Kidney epithelial cell (primary cell): Measurements from ENCODE around the gene CCN2. TPM values are rescaled to one million over a fixed set of nuclear protein-coding genes. Genes with fewer than 3 reads are reported as not detected.

Experiments used
- DNase-seq: peaks from one replicate; pipeline ENCODE4 v3.0.0-alpha.2; 2010; ENCODE audit warnings: low read depth
- H3K27me3 ChIP-seq: 2 replicates; pipeline ENCODE4 v1.6.0; 2011; ENCODE audit warnings: low read length; ENCODE audit not compliant: control insufficient read depth, insufficient read depth
- H3K36me3 ChIP-seq: 2 replicates; pipeline ENCODE4 v1.5.1; 2011; ENCODE audit warnings: low read length; ENCODE audit not compliant: control insufficient read depth, insufficient read depth
- H3K4me3 ChIP-seq: 2 replicates; pipeline ENCODE4 v1.5.1; 2011; ENCODE audit warnings: low read depth, mild to moderate bottlenecking, control low read depth, low read length
- total RNA-seq: library from RNA; depleted of rRNA; stranded (reverse); fragments of >200 nt; gene quantifications from 2 replicates; pipeline ENCODE4 v1.2.3, GENCODE V29; 2015
- TF ChIP-seq, protein P1 (sequence below): IDR thresholded peaks from 2 replicates; pipeline ENCODE4 v1.5.1; 2011; ENCODE audit warnings: mild to moderate bottlenecking, moderate library complexity, low read length, control low read depth, inconsistent platforms; ENCODE audit not compliant: insufficient read depth, poor library complexity, severe bottlenecking

The CCN2 gene
- total RNA-seq, 1 donor from 2014 or later, result 172 TPM

DNA sequence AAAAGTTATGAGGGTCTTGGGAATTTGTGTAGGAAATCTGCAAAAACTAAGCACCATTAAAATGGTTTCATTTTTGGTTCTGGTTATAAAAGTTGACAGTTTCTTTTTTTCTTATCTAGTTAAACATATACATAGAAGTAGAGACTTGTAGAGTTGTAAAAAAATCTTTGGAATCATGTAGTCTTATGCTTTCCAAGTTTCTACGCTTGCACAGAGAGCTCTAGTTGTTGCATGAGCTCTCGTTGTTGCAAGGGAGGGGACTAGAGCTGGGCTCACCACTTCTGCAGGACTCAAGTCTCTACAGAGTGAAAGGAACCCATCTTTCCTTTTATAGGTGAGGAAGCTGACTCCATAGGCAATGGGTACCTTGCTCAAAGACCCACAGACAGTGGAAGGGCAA lies 21.6 kb upstream of the CCN2 start:
- TF ChIP-seq, protein P1, sequence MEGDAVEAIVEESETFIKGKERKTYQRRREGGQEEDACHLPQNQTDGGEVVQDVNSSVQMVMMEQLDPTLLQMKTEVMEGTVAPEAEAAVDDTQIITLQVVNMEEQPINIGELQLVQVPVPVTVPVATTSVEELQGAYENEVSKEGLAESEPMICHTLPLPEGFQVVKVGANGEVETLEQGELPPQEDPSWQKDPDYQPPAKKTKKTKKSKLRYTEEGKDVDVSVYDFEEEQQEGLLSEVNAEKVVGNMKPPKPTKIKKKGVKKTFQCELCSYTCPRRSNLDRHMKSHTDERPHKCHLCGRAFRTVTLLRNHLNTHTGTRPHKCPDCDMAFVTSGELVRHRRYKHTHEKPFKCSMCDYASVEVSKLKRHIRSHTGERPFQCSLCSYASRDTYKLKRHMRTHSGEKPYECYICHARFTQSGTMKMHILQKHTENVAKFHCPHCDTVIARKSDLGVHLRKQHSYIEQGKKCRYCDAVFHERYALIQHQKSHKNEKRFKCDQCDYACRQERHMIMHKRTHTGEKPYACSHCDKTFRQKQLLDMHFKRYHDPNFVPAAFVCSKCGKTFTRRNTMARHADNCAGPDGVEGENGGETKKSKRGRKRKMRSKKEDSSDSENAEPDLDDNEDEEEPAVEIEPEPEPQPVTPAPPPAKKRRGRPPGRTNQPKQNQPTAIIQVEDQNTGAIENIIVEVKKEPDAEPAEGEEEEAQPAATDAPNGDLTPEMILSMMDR, result no peak
- Histone ChIP-seq H3K27me3 (no peaks in the 10 kb centered on the region), H3K4me3 (no peak overlapping the region), H3K36me3 (no peaks in the 10 kb centered on the region)
- DNase-seq, result no peak

DNA sequence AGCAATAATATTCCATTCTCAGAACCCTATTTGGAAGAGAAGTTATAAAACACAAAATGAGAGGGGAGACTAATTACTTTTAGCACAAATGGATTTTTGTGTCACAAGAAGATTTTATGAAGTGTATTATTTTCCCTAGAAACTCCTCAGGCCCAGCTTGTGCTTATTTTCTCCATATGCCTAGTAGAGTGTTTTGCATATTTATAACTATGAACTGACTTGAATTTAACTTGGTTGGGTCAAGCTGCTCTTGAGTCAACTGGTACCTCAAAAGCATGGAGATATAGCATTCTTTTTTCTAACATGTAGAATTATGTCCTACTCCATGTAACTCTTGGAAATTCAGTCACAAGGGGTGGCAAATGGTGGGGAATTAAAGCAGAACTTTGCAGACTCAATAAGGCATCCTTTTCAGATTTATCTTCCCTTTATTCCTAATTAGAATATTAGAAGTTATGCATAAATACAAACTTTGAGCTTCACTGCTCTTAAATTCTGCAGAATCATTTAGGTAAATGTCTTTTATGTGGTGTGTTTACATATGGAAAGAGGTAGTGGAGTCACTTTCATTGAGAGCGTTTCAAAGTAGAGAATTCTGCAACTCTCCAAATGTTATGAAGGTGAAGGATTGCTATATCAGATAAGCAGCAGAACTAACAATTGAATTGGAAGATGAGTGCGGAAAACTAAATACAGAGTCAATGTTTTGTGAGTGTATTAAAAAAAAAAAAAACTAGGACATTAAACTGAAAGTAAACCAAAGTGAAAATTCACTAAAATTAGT lies 19.1 kb upstream of the CCN2 start:
- no peaks in the 10 kb centered on the region for H3K36me3 ChIP-seq
- H3K27me3 ChIP-seq, result no peaks in the 10 kb centered on the region
- DNase-seq, result no peak
- TF ChIP-seq, protein P1, result no peak
- no peak overlapping the region for H3K4me3 ChIP-seq

DNA sequence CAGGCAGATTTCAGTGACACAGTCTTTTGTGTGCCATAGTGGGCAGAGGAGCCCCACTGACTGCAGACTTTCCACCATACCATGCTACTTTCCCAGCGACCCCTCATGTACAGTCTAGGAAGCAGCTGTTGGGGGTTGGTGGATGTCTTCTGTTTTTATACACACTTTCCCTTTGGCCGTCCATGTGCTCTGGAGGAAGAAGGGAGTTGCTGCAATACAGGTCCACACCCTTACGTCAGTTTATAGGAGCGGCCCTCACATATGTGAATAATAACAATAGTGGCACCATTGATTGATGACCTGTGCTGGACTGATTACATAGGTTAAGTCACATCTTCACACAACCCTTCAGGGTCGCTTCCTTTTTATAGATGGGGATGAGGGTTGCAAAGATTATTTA lies 17.5 kb upstream of the CCN2 start:
- Histone ChIP-seq H3K27me3 (no peaks in the 10 kb centered on the region), H3K36me3 (no peaks in the 10 kb centered on the region), H3K4me3 (no peak overlapping the region)
- DNase-seq, result no peak
- TF ChIP-seq, protein P1, result no peak

DNA sequence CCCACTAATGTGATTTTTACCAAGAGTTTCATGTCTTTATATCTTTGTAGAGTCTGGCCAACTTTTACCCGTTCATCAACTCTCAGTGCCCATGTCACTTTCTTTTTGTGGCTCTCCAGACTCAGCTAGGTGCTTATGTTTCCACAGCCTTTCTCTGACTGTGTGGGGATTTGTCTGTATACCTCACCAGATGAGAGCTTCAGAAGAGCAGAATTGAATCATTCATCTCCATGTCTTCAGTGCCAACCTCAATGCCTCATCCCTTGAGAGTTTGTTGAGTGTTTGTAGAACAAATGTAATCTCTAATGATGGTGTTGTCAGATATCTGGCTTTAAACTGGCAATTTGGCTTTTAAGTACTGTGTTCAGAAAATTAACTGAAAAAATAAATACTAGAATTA lies 16.8 kb upstream of the CCN2 start:
- DNase-seq, result no peak
- H3K36me3 ChIP-seq, result no peaks in the 10 kb centered on the region
- H3K4me3 ChIP-seq, result no peak overlapping the region
- TF ChIP-seq, protein P1, result no peak
- H3K27me3 ChIP-seq, result no peaks in the 10 kb centered on the region

DNA sequence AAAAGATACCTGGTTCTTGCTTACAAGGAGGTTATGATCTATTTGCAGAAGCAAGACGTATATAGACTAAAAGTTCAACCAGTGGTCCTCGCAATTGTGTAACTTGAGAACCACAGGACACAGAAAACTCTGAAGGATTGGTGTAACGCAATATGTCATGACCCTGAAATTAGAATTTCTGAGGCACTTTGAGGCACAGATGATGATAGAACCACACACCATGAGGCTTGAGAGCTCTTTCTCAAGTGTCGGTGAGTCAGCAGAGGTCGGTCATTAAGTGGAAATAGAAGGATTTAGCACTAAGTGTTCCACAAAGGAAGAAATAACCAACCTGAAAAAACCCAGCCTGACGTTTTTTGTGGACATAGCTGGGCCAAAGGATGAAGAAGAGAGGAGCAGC lies 15.3 kb upstream of the CCN2 start:
- Histone ChIP-seq H3K4me3 (no peak overlapping the region), H3K36me3 (no peaks in the 10 kb centered on the region)
- peak; percentile 56 for DNase-seq

More for the DNA sequence above, 15.3 kb upstream of the CCN2 start:
- TF ChIP-seq, protein P1, result no peak
- H3K27me3 ChIP-seq, result no peaks in the 10 kb centered on the region
